Activated CD4-positive, alpha-beta T cell treated with anti-CD3 and anti-CD28 coated beads, Interleukin-10, Interleukin-2, amounts not matched to agents 100 ng/mL and 50 ng/mL, durations not matched to agents 16 hours and 8 hours (primary cell): ENCODE measurements around the gene PDE8A.
"Not testable (repeated sequence)": the region's sequence is repeated elsewhere in the genome, so short reads cannot be mapped to it uniquely, and the experiment has no call there.

Experiments used
- DNase-seq: peaks from one replicate; pipeline ENCODE4 v3.0.0-alpha.2; 2020

Gene PDE8A

DNA sequence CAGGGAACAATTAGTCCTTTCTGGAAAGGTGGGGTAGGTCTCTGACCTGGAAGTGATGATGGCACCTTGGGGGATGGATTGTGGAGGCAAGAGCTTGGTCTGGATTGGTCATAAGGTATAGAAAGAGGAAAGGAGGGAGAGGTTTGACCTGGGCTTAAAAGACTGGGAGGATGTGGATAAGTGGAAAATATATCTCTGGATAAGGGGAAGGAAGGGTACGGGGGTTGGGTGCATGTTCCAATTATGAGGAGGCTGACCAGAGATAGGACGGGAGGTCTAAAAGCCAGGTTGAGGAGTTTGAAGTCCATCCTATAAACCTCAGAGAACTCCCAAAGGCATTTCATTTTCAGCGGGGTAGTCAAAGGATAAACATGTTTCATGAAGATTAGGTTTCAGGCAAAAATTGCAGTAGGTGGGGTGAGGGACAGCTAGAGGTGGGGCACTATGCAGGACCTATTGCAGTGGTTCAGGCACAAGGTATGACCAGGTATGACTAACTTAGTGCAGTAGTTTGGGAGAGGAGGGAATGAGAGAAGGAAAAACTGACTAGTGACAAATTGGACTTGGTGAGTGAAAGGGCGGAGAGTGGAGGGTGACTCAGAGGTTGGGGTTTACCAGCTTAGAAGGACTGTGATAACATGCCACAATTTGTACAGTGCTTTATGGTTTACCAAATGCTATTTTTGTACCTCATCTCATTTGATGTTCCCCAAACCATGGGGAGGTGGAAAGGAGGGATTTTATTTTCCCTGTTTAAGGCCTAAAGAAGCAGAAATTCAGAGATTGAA, 10.7 kb downstream of the PDE8A start:
- DNase-seq, result peak; percentile 55

DNA sequence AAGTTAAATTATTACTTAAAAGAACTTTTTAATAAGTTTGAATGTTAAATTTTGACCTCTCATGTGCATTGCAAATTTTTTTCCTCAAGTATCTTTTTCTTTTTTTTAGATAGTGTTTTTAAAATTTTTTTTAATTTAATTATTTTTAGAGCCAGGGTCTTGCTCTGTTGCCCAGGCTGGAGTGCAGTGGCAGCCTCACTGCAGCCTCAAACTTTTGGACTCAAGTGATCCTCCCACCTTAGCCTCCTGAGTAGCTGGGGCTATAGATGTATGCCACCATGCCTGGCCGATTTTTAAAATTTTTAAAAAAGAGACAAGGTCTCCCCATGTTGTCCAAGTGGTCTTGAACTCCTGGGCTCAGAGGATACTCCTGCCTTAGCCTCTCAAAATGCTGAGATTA, 14.4 kb downstream of the PDE8A start:
- DNase-seq, result no peak

DNA sequence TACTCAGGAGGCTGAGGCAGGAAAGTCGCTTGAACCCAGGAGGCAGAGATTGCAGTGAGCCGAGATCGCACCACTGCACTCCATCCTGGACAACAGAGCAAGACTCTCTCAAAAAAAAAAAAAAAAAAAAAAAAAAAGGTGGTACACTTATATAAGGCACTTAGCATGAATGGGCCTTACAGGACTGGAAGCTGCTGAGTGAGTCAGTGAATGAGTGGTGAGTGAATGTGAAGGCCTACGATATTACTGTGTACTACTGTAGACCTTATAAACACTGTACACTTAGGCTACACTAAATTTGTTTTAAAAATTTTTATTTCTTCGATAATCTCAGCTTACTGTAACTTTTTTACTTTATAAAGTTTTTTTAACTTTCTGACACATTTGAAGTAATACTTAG, 15.1 kb downstream of the PDE8A start:
- not testable (repeated sequence) for DNase-seq

DNA sequence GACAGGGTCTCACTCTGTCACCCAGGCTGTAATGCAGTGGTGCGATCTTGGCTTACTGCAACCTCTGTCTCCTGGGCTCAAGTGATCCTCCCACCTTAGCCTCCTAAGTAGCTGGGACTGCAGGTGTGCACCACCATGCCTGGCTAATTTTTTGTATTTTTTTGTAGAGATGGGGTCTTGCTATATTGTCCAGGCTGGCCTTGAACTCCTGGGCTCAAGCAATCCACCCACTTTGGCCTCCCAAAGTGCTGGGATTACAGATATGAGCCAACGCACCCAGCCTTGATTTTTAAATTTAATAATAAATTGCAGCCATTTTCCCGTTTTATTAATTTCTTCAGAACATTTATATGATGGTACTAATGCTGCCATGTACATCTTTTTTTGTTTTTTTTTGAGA, 15.6 kb downstream of the PDE8A start:
- DNase-seq, result not testable (repeated sequence)

DNA sequence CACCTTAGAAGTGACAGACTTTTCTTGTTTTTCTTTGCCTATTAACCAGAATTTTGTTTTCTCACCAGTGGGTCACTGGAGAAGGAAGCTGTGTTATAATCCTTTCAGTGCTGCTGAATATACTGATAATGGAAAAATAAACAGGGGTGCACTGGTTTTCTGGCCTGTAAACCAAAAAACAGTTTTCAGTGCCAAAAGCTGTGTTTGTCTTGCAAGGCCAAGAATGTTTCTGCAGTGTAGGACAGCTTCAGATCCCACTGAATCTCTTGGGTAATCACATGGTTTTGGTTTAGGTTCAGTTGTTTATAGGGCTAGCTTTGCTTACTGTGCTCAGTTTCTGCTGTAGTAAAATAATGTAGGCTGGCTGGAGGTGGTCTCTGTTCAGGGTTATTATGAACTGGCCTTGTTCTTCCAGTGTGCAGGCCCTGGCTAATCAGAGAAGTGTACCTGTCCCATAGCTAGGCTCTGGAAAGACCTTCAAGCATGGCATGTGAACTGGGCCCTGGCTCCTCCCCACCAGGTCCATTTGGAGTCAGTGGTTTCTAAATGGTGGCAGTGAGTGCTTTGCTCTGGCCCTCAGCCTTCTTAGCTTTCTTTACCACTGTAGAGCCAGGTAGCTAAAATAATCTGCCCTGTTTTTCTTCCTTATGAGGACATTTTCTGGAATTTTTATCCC, 18.7 kb downstream of the PDE8A start:
- no peak for DNase-seq

DNA sequence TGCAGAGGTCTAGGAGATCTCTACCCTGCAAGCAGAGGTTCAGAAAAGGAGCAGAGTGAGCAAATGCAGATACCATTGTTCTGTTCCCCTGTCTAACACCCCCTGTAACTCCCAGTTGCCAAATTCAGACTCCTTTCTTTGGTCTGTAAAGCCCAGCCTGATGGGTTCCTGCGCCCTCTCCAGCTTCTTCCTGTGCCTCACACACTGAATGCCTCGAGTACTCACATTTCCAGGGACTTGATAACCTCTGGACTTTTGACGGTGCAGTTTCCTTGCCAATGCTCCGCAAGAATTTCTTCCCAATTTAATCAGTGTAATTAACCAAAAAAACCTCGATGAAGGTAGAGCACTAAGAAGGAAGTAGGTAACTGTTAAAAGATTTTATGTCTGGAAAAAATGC, 19.3 kb downstream of the PDE8A start:
- DNase-seq, result no peak

DNA sequence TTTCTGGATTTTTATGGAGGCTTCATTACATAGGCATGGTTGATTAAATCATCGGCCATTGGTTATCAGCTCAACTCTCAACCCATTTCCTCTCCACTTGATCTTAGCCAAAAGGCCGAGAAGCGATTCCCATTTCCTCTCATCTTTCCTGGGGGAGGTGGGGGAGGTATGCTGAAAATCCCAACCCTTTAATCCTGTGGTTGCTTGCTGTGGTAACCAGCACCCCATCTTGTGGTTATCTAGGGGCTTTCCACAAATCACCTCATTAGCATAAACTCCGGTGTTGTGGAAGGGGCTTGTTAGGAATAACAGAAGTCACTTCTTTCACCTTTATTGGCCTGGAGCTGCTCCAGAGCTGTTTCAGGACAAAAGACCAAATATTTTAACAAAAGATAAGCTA, 20.9 kb downstream of the PDE8A start:
- DNase-seq, result no peak

DNA sequence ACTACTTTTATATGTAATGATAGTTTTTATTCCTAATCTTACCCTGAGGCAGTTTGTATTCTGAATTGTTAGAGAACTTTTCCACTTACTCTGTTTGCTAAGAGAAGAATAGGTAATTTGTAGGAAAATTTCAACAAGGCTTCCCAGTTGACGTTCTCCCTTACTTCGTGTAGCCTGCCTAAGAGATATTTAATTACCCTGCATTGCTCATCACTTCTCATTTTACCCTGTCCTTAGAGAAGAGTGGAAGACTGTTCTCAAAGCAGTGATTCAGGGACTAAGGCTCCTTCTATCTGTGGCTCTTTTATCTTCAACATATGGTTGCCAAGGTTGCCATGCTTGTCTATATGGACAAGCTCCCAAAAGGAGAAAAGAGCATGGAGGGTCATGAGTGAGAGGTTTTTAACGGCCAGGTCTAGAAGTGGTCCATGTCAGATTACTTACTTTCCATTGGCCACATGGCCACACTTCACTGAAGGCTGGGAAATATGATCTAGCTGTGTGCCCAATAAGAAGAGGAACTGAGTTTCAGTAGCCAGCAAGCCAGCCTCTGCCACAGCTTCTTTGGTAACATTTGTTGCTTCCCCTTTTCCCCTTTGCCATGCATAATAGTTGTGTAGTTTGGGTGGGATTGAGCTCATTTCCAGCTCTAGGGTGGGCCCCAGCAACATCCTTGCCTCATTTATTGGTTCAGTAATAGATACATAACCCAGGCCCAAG, 22.1 kb downstream of the PDE8A start:
- DNase-seq, result no peak

DNA sequence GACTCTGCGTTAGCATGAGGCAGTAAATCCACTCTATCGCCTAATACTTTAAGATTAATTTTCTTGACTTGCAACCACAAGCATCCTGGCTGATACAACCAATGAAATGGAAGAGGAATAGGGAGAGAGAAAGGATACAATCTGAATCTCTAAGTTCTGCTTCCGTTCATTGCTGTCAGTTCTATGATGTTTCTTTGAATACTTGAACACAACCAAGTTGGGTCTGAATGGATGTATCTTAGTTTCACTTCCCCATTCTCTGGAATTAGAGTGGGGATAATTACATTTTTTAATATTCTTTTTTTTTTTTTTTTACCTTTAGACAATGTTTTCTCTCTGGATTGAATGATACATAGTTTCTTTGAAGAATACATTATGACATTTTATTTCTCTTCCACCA, 22.9 kb downstream of the PDE8A start:
- no peak for DNase-seq

DNA sequence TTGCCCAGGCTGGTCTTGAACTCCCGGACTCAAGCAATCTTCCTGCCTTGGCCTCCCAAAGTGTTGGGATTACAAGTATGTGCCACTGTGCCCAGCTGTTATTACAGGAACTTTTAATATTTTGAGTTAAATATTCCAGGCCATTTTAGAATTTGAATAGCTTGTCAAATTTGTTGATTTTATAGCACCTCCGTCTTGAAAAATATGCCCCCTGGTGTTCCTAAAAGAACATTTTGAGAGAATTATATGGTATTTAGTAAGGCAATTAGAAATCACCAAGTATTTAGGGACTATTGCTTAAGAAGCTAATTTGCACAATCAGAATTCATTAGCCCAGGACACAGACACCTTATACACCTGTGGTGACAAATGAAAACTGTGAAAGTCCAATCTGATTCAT, 23.7 kb downstream of the PDE8A start:
- DNase-seq, result no peak

DNA sequence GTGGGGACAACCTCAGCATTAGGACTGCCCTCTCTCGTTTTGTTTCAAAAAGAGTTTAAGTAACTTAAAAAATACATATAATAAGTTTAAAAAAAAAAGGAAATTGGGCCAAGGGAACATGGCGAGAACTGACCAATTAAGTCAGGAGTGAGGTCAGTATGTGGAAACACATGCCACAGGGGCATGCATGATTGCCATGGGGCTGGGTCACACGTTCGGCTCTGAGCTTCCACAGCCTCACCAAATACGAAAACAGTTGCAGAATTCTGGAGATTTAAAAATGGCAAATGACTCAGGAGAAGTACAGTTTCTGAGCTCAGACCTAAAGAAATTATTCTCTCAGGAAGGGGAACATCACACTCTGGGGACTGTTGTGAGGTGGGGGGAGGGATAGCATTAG, 24.1 kb downstream of the PDE8A start:
- no peak for DNase-seq

DNA sequence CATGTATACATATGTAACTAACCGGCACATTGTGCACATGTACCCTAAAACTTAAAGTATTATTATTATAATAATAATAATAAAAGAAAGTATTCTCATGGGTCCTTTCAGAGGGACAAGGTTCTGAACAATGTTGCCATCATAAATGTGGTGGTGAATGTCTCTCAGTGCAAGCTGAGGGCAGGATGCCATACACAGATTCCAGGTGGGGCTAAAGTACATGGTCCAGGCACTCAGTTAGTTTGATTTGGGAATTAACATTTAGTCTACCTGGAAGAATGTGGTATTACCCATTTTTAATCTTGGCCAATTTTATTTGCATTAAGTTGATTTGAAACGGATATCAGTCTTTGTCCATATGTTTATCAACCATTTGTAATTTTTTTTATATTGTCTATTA, 24.5 kb downstream of the PDE8A start:
- DNase-seq, result no peak

DNA sequence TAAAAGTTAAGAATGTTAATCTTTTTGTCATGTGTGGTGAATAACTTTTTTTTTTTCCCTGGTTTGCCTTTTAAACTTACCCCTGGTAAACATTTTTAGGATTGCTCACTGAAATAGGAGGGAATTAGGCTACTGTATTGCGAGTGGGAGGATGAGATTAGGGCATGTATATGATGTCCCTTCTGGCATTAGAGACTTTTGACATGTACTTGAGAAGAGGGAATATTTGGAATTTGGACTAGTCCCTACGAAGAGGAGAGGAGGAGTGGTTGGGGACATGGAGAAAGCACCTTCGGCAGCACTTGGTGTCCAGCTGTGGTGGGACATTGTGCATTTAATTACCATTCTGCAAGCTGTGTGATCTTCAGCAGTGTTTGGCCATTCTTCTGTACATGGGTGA, 25.0 kb downstream of the PDE8A start:
- no peak for DNase-seq

DNA sequence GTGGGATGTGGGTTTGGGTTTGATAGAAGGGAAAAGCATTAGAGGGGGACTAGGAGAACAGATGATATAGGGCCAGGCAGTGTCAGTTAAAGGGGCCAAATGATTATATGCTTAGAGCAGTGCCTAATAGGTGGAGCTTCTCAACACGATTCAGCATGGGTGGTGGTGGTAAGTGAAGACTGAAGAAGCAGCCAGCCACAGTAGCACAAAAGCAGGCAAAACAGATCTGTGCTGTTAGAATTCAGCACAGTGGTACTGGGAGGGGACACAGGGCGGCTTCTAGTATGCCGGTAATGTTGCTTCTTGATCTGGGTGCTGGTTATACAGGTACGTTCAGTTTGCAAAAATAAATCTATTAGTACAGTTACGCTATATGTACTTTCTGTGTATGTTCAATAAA, 25.5 kb downstream of the PDE8A start:
- DNase-seq, result no peak

DNA sequence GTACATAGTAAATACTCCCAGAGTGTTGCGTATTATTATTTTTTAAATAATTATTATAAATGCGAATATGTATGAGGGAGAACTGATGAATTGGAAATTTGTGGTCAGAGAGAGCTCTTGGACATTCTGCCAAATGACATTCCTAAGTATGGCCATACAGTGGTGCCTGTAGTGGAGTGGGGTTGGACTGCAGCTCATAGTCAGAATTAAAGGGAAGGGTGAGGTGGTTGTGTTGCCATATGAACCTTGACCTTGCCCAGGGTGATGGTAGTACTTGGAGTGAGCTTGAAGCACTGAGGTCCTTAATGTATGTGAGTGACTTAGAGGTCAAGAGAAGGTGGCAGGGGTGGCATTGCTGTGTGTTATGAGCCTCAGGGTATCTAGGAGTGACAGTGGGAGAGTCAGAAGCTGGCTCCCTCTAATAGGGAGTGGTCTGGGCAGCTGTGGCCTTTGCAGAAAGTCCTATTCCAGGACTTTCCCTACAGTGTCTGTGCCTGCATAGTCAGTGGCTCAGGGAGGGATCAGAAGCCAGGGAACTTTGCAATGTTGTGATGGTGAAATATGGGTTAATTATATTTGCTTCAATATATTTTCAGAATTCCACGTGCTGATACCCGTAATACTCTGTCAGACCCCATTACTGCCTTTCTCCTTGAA, 26.2 kb downstream of the PDE8A start:
- no peak for DNase-seq

DNA sequence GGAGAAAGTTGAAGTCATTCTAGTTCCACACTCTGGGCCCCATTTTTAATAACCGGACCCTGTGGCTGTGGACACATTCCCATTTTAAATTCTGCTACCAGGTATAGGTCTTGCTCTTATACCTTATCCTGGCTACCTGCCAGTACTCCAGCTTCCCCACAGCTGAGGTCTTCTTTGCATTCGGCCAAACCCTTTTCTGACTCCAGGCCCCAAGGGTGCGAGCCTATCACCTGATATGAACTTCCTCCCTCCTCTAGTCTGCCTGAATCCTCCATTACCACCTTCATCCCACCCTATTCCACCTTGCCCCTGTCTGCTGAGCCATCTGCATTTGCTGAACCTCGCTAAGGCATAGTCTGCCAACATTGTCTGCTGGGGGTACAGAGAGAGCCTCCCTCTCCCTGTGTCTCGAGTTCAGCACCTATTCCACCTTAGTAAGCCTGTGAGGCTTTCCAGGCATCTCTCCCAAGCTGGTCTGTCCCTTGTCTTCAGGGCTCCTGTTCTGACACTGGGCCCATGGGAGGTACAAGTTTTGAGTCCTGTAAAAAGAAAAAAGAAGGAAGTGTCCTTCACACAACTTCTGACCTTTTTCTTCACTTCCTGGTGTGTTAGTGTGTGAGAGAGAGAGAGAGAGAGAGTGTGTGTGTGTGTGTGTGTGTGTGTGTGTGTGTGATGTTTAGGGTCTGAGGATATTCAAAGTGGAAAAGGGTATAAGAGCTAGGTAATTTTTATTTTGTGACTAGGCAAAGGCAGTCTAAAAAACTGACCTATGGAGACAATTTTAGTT, 27.0 kb downstream of the PDE8A start:
- DNase-seq, result no peak

DNA sequence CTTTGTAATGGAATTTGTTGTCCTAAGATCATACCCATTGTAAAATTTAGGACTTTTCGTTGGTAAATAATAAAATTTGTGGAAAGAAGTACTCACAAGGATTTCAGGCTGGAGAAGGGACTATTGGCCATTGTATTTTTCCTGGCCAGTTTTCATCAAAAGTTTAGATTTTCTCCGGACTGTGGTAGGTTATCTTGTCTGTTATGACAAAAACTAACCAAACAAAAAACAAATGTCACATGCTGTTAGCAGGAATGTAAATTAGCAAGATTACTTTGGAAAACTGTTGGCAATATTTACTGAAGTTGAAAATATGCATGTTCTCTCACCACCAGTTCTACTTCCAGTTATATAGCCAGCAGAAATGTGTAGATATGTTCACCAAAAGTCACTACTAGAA, 27.8 kb downstream of the PDE8A start:
- no peak for DNase-seq

DNA sequence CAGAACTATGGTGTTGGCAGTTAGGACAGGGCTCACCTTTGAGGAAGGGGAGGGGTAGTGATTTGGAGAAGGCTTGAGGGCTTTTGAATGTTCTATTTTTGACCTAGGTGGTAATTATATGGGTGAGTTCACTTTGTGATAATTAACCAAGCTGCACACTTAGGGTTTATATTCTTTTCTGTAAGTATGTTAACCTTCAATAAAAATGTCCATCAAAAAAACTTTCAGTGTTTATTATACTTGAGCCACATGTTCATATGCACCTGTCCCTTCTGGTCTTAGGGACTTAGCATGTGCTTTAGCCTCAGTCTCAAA, 28.4 kb downstream of the PDE8A start:
- no peak for DNase-seq

DNA sequence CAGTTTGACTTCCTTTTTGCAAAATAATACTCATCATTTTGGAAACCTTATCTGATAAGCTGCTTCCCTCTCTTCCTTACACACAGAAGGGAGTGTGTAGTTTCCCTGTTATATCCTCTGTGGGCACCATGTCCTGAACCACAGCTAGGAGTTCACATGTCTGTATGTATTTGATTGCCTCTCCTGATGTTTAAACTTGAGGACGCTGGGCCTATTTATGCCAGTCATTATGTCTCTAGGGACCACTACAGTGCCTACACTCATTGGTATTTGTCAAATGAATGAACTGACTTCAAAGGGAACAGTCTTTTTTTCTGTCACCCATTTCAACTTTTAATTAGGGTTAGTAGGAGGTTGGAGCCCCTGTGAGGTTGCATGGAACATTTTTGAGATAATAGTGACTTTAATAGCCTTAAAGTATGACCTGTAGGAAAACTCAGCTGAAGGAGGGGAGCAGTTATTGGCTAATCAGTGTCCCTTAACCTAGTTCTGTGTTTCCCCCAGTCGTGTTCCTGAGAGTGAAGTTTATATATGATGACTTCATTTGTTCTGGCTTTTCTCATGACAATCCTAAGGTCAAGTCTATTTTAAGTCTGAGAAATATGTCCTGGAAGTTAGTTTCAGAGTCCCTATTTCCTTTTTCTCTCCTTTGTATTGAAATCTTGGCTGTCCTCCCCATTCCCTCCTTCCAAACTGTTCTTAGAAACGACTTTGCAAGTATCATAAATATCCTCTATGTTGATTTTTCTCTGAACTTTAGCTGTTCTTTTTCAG, 28.9 kb downstream of the PDE8A start:
- no peak for DNase-seq

DNA sequence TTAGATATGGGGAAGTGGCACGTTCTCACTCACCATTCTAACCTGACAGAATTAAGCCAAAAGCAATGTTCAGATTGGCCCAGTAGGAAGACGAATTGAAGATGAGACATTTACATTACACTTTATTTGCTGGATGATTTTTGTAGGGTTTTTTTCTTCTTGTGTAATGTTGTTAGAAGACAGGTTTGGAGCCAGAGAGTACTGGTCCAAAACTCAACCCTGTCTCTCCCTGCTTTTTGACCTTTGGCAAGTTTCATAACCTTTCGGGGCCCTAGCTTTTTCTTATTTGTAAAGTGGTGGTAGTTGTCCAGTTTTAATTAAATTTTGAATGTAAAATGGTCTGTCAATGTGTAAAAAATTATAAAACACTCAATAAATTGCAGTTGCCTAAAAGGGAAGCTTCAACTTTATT, 29.5 kb downstream of the PDE8A start:
- no peak for DNase-seq

DNA sequence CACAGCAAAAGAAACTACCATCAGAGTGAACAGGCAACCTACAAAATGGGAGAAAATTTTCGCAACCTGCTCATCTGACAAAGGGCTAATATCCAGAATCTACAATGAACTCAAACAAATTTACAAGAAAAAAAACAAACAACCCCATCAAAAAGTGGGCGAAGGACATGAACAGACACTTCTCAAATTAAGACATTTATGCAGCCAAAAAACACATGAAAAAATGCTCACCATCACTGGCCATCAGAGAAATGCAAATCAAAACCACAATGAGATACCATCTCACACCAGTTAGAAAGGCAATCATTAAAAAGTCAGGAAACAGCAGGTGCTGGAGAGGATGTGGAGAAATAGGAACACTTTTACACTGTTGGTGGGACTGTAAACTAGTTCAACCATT, 30.1 kb downstream of the PDE8A start:
- DNase-seq, result not testable (repeated sequence)

DNA sequence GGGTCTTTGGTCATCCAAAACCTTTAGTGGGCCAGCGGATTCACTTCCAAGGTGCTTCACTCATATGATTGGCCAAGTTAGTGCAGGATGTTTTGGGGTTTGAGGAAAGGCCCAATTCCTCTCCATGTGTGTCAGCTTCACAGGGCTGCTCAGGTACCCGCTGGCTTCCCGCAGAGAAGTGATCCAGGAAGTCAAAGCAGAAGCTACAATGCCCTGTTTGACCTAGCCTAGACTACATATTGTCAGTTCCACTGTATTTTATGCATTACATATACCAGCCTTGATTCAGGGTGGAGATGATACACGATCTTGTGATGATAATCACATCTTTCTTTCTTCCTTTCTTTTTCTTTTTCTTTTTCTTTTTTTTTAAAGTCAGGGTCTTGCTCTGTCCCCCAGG, 32.1 kb downstream of the PDE8A start:
- no peak for DNase-seq
